HG03039 (cell line): ENCODE measurements around the gene SNHG17.
"Not testable (repeated sequence)": the region's sequence is repeated elsewhere in the genome, so short reads cannot be mapped to it uniquely, and the experiment has no call there.

Source experiments
- ATAC-seq: cut with Tn5 transposase; IDR thresholded peaks from one replicate; pipeline ENCODE4 v1.9.1; 2021; ENCODE audit warnings: mild to moderate bottlenecking, moderate library complexity; ENCODE audit not compliant: unreplicated experiment

Gene SNHG17

DNA sequence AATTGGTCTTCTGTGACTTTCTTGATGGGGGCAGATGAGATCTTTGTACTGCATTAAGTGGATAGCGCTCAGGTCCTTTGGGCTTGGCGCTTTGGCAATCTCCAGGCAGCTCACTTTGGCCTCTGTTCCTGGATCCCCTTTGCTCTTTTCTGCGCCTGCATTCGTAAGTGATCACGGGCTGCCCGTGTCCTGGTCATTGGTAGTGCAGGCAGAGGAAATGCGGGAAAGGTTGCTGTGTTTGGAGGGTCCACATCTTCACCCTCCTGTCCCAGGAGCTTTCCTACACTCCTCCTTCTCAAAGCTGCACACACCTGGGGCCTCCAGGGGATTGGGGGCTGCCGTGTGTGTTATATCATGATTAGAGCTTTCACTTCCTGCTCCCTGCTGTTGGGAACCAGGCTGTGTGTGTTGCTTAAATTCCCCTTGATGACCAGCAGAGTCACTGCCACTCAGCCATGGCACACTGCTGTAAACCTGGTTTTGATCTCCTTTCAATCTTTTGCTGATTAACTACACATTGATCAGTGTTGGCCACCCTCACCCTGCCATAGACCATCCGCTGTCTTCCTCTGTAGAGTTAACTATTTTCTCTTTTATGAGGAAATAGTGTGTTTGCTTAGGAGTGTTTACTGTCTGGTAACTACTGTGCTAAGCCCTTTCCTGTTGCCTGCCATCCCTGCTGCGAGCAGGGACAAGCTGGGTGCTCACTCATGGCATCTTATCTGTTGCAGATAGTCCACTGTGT, 13.0 kb upstream of the SNHG17 start:
- no peak for ATAC-seq

DNA sequence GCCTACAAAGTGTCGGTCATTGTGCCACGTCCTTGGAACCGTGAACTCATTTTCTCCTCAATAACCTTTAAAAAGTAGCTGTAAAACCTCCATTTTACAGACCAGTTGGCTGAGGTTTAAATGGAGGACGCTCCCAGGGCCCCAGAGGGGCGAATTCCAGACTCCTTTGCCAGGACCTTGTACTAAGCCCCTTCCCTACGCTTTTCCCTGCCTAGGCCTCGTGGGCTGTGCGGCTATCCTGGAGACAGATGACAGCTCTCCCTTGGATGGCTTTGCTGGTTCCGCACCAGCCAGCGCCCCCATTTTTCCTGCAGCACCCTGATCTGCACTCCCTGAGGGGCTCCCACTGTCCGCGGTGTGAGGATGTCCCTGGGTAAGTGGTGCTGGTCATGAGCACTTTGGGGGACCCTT, 12.1 kb upstream of the SNHG17 start:
- ATAC-seq, result no peak

DNA sequence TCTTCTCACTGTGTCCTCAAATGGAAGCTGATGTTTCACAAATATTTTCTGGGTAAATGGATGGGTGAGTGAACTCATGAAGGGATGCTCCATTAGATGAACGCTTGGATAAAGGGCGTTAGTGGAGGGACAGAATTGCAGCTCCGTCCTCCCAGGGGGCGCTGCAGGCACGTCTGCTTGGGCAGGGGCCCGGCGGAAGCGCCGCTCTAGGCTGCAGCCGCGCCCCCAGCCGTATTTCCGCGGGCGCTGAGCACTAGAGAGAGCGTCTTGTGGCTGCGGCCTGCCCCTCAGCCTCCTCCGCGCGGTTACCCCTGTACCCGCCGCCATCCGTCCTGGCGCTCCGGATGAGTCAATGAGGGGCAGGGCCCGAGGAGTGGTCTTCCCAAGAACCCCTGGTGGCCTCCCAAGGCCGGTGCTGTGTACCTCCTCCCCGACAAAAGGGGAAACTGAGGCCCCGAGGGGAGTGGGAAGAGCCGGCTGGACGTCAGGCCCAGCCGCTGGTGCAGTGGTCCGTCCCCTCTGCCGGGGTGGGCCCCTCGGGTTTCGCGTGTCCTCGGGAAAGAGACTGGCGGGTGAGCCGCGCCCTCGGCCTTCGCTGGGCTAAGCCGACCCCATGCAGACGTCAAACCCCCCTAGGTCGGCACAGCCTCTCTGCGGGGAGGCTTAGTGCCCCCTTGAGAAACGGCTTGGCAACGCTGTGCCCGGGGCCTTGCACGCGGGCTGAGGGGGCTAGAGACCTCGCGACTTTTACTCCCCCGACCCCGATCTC, 11.5 kb upstream of the SNHG17 start:
- peak; percentile 77 for ATAC-seq

GRCh38 chr20:38445901-38446425, 10.8 kb upstream of the SNHG17 start:
- no peak for ATAC-seq

GRCh38 chr20:38445381-38445796, 10.3 kb upstream of the SNHG17 start:
- ATAC-seq, result no peak

DNA sequence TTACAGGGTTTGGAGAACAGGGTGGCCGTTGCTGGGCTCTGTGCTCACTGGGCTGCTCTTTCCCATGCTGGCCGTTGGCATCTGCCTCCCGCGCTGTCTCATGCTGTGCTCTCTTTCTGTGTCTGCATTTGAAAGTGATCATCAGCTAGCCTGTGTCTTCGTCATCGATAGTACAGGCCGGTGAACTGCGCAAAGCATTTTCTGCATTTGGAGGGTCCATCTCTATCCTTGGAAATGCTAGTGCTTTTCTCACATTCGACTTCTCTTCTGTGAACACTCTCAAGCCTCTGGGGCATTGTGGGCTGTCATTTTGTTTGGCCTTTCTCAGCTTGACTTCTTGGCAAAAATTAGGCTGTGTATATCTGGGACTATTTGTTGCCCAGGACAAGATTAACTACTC, 6.8 kb upstream of the SNHG17 start:
- no peak for ATAC-seq

DNA sequence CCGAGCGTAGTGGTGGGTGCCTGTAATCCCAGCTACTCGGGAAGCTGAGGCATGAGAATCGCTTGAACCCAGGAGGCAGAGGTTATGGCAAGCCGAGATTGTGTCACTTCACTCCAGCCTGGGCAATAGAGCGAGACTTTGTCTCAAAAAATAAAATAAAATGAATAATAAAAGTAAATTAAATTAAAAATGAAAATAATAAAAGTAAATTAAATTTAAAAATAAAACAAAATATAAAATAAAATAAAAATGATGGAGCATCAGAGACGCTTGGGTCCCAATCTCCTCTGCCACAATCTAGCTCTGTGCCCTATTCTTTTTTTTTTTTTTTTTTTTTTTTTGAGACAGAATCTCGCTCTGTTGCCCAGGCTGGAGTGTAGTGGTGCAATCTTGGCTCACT, 6.0 kb upstream of the SNHG17 start:
- not testable (repeated sequence) for ATAC-seq

- no peak for ATAC-seq
These were observed 2.7 kb upstream of the SNHG17 start for GRCh38 chr20:38437796-38438195.

GRCh38 chr20:38435555-38435939, 419 bp upstream of the SNHG17 start:
- ATAC-seq, result no peak

GRCh38 chr20:38434301-38434741, 807 bp downstream of the SNHG17 start:
- ATAC-seq, result no peak

DNA sequence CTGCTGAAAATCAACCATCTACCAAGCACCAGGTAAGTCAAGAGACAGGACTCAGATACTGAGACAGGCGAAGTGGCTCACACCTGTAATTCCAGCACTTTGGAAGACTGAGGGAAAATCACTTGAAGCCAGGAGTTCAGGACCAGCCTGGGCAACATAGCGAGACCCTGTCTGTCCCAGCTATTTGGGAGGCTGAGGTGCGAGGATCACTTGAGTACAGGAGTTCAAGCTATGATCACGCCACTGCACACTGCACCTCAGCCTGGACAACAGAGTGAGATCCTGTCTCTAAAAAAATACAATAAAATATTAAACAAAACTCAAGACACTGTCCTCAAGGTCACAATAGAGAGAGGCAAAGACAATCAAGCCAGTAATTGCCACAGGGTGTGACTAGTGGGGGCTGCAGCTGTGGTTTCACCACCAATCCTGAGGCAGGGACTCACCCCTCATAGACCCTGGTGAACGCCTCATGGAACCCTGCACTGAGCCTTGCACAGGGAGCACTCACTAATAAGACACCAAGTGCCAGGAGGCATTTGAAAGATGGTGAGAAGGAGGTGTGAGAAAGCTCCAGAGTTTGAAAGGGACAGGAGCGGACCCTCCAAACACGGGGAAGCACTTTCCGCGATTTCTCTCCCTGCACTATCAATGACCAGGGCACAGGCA, 1.7 kb downstream of the SNHG17 start:
- no peak for ATAC-seq

GRCh38 chr20:38432870-38433269, 2.3 kb downstream of the SNHG17 start:
- not testable (repeated sequence) for ATAC-seq

DNA sequence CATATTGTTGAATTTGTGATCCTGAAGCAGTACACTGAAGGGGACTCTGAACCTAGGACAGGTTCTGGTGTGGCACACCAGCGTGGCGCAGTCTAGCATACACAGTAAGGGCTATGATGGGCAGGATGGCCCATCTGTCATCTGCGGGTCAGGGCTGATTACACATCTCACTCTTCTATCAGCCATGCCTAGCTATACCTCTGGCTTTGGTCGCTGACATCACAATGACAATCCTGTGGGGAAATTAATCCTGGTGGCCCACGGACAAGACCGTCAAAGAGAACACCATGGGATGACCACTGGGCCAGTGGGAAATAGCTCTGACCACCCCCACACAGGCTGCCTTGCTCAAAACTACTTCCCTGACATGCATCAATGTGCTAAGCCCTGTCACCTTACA, 2.8 kb downstream of the SNHG17 start:
- ATAC-seq, result no peak

- no peak for ATAC-seq
These were observed 4.3 kb downstream of the SNHG17 start for GRCh38 chr20:38430679-38431325.

- no peak for ATAC-seq
These were observed 5.8 kb downstream of the SNHG17 start for GRCh38 chr20:38429301-38429700.

- no peak for ATAC-seq
These were observed 6.3 kb downstream of the SNHG17 start for GRCh38 chr20:38428800-38429199.

DNA sequence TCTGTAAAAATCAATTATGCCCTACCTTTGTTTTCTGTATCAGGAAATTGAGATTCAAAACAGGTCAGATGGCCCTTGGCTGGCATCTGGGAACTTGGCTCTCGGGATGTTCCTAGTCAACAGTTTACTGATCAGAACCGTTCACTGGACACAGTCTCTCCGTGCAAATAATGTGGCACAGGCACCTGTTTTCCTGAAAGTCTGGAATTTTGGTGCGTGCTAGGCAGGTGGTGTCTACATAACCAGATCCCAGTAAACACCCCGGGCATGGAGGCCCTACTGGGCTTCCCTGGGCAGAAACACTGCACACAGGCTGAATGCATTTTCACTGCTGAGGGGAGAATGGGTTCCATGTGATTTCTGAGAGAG, 7.5 kb downstream of the SNHG17 start:
- ATAC-seq, result no peak

GRCh38 chr20:38426006-38426897, 8.9 kb downstream of the SNHG17 start:
- no peak for ATAC-seq

DNA sequence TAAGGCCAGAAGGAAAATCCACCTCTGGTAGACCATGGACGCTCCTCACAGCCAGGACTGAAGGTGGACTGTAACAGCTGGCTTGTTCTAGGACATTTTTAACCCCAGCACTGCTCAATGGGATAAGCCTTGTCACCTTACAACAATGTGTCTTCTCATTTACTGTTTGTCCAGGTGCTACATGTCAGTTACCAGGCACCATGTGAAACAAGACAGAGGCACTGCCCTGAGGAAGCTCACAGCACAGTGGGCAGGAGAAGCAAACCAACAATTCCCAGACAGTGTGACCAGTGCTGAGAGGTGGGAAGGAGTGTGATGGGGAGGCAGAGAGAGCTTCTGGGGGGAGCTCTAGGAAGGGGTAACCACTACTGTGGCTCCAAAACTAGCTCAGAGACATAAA, 10.7 kb downstream of the SNHG17 start:
- no peak for ATAC-seq

DNA sequence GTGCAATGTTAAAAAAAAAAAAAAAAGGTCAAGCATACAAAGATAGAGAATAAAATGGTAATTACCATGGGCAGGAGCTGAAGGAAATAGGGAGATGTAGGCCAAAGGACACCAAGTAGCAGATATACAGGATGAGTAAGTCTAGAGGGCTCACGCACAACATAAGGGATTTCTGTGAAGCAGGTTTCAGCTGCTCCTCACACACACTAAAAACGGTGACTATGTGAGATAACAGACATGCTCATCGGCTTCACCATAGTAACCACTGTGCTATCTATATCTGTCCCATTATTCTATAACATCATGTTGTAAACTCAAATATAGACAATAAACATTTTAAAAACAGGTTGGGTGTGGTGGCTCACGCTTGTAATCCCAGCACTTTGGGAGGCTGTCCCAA, 11.6 kb downstream of the SNHG17 start:
- no peak for ATAC-seq
